HG03196 (cell line): Measurements from ENCODE around the gene SMPX.

Experiments
- ATAC-seq: cut with Tn5 transposase; IDR thresholded peaks from one replicate; pipeline ENCODE4 v1.9.1; 2021; ENCODE audit not compliant: unreplicated experiment

The SMPX gene

GRCh38 chrX:21744721-21745120, 13.2 kb downstream of the SMPX start:
- no peak for ATAC-seq

GRCh38 chrX:21744060-21744459, 13.9 kb downstream of the SMPX start:
- no peak for ATAC-seq

GRCh38 chrX:21741869-21742701, 15.8 kb downstream of the SMPX start:
- no peak for ATAC-seq

DNA sequence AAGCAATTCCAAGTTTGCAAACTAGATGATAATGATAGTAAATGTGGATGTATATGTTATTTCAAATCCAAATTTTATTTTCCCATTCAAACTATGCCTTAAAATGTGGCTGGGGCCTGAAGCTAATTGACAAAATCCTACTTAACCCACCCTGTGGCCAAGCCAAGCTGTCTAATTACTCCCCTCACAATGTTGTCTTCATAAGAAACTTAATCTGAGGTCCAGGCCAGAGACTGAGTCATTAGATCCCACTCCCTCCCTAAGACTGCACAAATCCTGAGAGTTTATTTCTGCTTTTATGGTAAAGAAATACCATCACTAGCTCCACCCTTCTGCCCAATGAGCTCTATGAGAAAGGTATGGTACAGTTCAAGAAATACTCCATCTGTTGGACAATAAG, 16.6 kb downstream of the SMPX start:
- no peak for ATAC-seq

DNA sequence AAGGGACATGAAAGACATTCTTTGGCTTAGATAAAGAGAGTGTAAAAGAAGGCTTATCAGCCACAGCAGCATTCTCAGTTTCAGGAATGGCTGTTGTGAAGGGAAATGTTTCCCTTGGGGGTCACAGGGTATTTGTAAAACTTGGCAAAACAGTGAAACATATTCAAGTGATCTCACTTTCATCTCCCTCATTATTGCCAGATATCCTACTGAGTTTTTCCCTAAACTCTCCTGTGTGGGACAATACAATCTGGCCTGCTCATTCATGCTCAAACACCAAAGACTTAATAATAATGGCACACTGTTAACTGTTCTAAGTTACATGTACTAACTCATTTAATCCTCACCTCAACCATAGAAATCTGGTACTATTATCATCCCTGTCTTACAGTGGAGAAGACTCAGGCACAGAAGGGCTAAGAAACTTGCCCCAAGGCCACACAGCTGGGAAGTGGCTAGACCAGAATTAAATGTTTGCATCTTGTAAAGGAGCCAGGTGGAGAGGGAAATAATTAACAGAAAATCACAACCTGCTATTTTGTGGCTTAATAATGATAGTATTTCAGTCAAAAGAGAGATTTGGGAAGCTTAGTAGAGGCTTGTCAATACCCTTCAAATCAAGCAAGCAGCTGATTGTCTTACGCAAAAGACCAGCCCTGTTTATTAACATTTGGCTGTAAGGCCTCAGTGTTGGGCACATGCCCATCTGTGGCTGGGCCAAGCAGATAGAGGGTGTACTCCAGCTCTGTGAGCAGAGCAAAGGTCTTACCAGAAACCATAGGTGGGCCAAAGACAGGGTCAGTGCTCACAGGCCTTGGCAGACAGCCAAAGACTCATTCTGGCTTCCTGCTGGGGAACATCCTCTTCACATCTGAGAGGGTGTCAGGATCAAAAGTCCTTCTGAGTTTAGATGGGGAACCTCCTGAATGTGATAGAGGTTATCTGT, 17.3 kb downstream of the SMPX start:
- ATAC-seq = no peak

DNA sequence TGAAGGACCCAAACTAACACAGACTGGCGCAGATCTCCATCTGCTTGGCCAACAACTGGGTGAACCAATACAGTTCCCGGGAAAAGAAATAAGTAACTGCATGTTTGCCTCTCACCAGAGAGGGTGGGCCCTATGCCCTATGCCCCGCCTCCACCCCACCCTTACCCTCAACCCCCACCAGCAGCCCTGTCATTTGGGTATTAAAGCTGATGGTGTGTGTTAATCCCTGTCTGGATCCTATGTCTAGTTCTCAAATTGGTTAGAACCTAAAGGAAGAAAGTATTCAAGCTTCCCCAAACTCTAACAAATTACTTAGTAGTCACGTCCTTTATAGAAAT, 19.0 kb downstream of the SMPX start:
- ATAC-seq = no peak

DNA sequence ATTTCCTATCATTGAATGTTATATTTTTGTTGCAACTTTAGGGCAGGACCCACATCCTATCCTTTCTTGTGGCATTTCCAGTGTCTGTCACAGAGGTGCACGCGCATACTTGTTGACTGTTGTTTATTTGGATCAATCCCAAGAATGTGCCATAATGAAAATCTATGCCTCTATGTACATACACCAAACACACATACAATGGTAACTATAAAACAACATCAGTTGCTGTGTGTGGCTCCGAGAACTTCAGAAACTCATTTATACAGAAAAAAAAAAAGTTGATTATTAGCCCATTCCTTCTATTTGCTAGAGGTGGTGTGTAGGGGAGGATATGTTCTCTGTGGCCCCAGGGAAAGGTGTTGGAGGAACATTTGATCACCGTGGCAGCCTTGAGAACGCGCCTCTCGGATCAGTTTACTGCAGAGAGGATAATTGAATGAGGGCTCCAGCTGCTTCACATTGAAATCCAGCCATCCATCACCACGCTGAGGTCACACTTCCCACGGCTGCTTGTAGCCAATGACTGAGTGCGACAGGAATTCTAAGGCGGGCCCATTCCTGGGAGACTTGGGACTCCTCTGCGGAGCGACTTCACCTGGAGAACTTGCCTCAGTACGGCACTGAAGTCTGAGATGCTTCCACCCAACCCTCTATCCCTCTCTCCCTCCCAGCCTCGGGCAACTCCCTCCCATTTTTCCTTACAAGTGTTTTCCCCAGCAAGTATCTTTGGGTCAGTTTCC, 19.5 kb downstream of the SMPX start:
- ATAC-seq = no peak

DNA sequence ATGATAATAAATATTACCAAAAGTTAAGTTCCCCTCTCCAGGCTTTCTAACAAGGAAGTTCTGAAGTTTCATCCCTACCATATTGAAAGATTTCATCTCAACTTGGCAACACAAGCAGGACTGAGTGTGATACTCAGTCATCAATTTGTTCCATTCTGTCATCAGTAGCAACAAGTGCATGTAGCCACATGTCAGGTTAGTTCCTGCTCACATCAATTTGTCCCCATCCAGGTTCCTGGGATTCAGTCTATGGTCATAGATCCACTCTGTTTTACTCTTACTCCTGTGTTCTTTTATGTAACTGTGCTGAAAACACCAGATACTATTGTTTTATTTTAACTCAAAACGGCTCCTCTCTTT, 22.2 kb downstream of the SMPX start:
- ATAC-seq = no peak

DNA sequence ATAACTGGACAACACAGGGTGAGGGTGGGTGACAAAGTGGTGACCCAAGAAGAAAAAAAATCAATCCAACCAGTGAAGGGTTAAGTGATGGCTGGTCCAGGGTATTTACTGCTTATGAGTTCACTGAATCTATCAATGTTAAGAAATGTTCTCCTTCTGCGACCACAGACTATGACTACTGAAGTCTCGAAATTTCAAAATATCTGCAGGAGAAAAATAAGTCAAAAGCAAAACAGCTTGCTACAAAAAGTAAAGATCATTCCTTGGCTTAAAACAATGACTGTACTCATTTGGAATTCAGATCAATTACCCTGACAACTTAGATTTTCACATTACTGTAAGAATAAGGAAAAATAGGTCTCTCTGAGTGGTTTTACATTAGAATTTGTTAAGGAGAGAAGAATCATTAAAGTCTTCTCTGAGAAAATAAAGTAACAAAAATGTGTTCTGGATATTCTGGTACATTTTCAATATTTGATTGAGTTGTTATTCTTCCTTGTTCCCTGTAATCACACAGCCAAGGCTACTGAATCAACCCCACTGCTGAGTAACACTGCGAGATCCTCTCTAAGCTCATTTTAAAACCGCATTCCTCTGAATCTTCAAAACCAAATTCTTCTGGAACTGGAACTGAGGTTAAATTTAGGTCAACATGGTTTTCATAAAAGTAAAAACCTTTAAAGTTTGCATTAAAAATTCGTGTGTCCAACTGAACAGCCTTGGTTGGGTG, 22.7 kb downstream of the SMPX start:
- no peak for ATAC-seq

DNA sequence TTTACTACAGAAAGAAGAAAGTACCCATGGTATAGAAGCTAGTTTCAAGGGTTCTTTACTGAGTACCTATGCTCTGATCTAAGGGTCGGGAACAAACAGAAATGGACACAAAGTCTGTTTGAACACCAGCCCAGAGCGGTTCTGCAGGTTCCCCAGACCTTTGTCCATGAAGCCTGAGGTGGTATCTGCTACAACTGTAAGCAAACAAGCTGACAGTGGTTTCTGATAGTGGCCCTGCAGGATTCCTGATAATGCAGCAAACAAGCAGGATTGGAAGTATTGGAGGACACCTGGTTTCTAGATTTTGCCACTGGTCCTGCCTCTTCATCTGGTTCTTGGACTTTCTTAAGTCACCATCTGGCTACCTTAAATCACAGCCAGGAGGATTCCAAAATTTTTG, 23.7 kb downstream of the SMPX start:
- no peak for ATAC-seq

GRCh38 chrX:21733705-21734104, 24.2 kb downstream of the SMPX start:
- no peak for ATAC-seq

DNA sequence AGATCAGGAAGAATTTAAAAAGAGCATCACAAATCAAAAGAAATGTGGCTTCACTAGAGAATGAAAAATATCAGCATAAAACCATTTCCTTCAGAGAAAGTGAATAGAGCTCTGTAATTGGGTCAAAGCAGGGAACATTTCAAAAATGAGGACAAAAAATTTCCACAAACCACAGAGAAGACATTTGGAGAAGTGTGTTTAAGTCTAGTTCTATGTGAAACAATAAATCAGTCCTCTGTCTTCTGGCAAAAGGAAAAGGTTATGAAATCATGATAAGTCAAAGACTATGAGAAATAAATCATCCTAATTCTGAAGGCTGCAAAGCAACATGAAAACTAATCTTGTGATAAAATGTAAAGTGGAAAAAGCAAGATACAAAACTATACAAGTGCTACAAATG, 27.9 kb downstream of the SMPX start:
- ATAC-seq = no peak

GRCh38 chrX:21728276-21728968, 29.5 kb downstream of the SMPX start:
- ATAC-seq = no peak

DNA sequence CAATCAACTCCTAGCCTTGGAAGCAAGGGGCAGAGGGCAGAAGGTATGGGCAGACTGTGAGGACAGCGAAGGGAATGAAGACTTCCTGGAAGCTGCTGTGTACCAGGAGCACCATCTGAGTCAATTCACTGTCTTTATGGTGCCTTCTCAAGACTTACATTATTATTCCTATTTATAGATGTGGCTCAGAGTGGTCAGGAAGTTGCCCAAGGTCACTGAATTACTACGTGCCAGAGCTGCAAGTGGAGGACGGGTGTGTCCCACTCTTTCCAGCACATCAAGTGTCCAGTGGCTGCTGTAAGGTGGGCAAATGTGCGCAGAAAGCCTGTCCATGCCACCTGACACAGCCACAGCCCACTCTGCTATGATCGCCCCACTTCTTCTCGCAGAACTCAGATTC, 32.0 kb downstream of the SMPX start:
- ATAC-seq = no peak

DNA sequence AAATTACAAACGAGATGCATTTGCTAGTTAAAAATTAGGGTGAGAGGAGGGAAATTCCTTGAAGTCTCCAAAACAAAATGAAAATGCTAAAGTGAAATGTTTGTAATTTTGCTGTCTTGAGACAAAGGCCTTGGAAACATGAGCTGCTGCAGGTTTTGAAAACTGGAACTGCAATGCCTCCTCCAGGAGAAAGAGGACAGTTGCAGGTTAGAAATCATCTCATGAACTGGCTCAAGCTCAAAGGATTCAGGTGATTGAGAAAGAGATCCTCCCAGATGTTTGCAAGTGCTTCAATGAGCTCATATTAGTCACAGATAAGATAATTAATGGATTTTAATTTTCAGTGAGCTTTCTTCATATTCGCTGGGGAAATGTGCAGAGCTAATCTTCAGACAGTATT, 32.4 kb downstream of the SMPX start:
- ATAC-seq = no peak

DNA sequence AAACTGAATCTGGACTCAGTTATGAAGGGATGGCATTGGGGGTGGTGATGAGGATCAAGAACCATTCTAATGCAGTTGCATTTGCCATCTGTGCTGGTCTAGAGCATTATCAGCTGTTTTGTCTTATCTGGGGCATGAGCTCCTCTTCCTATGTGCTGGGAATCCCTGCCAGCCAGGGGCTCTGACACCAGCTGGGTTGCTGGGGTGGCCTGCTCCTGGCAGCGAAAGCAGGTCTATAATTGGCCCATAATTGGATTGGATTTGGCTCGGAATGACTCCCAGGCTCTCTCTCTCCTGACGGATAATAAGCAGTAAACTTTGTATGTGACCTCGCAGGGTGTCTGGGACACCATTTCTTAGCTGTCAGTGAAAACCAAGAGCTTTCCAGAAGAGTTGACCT, 34.1 kb downstream of the SMPX start:
- ATAC-seq = no peak

- ATAC-seq = no peak
Observed at GRCh38 chrX:21723084-21723483, 34.8 kb downstream of the SMPX start.

DNA sequence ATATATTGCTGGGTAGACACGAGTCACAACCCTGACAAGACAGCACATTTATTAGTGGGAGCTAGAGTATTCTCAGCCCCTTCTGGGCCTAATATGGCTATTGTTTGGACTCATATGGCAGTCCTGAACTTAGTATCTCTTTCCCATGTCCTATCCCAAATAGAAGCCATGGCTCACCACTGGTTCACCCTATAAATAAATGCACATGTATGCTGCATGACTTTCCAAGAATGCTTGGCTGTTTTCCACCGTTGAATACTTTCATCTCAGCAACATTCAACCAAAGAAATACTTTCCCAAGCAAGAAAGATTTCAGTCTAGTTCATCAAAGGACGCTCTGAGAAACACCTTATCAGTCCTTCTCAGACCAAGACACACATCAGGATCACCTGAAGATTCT, 36.7 kb downstream of the SMPX start:
- no peak for ATAC-seq

DNA sequence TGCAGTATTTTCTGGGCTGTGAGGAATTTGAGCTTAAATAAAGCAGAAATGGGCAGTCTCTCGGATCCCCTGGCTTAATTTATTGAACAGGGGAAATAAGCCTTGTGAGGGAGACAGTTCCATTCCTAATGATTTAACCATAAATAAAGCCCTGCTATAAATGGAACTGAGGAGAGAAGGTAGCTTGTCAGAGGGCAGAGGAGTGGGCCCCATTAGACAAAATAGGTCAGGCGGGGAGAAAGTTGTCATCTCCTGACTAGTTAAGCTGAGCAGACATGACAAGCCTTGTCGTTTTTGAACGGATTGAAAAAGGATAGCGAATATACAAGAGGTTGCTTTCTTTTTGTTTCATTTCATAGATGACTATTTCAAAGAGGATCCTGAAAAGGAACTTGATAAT, 39.3 kb downstream of the SMPX start:
- no peak for ATAC-seq

DNA sequence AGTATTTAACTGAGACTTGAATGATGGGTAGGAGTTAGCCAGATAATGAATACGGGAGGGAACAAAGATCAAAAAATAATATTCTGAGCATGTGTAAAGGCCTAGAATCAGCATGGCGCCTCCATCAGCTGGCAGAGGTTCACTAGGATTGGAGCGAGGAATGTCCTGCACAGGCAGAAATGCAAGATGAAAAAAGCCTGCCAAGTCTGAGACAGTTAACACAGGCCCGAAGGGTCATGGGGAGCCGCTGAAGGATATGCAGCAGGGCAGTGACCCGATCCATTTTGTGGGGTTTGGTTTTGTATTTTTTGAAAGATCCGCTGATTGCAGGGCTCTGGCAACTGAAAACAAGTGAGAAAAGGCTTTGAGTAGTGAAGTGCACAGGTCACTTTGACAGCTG, 40.1 kb downstream of the SMPX start:
- ATAC-seq = no peak
